T-helper 1 cell treated with Interleukin-12 subunit alpha and Interleukin-12 subunit beta and Interleukin-4 antibody, amounts not matched to agents 30 μg/mL and 1 μg/mL, for 36 hours (primary cell): ENCODE measurements around the gene SLC9C1.
"Not testable (repeated sequence)": the region's sequence is repeated elsewhere in the genome, so short reads cannot be mapped to it uniquely, and the experiment has no call there.

Experiments used
- H3K27ac Mint-ChIP-seq: one replicate; pipeline ENCODE4 v1.8.0; 2021; ENCODE audit warnings: mild to moderate bottlenecking, mixed read lengths
- H3K27me3 Mint-ChIP-seq: one replicate; pipeline ENCODE4 v1.8.0; 2021; ENCODE audit warnings: low read depth, mixed read lengths
- H3K36me3 Mint-ChIP-seq: one replicate; pipeline ENCODE4 v1.8.0; 2021; ENCODE audit warnings: low read depth, mixed read lengths
- H3K4me1 Mint-ChIP-seq: one replicate; pipeline ENCODE4 v1.8.0; 2021; ENCODE audit warnings: low read depth, mixed read lengths
- H3K4me3 Mint-ChIP-seq: one replicate; pipeline ENCODE4 v1.8.0; 2021; ENCODE audit warnings: mild to moderate bottlenecking, moderate library complexity, mixed read lengths
- H3K9me3 Mint-ChIP-seq: one replicate; pipeline ENCODE4 v1.8.0; 2021; ENCODE audit warnings: mixed read lengths

Gene SLC9C1

GRCh38 chr3:112185423-112186035 is 108.5 kb downstream of the SLC9C1 start:
- H3K36me3 Mint-ChIP-seq, H3K9me3 Mint-ChIP-seq, H3K27ac Mint-ChIP-seq, H3K4me1 Mint-ChIP-seq, H3K4me3 Mint-ChIP-seq: not testable (repeated sequence)
- H3K27me3 Mint-ChIP-seq, result peaks cover 13% of the 10 kb centered on the region

GRCh38 chr3:112175646-112176045 is 118.4 kb downstream of the SLC9C1 start:
- peaks cover 3% of the 10 kb centered on the region for H3K9me3 Mint-ChIP-seq
- no peaks in the 10 kb centered on the region for H3K27me3 Mint-ChIP-seq
- no peak overlapping the region for H3K27ac Mint-ChIP-seq
- H3K4me3 Mint-ChIP-seq, result no peak overlapping the region
- H3K4me1 Mint-ChIP-seq, result no peaks in the 10 kb centered on the region
- no peaks in the 10 kb centered on the region for H3K36me3 Mint-ChIP-seq

GRCh38 chr3:112175037-112175436 is 119.0 kb downstream of the SLC9C1 start:
- Mint-ChIP-seq H3K36me3 (no peaks in the 10 kb centered on the region), H3K9me3 (peaks cover 3% of the 10 kb centered on the region), H3K4me3 (no peak overlapping the region), H3K27ac (no peak overlapping the region), H3K27me3 (no peaks in the 10 kb centered on the region), H3K4me1 (no peaks in the 10 kb centered on the region)

GRCh38 chr3:112171144-112171543 is 122.9 kb downstream of the SLC9C1 start:
- H3K4me3 Mint-ChIP-seq, result no peak overlapping the region
- peaks cover 3% of the 10 kb centered on the region for H3K9me3 Mint-ChIP-seq
- no peaks in the 10 kb centered on the region for H3K36me3 Mint-ChIP-seq
- H3K27me3 Mint-ChIP-seq, result no peaks in the 10 kb centered on the region
- no peak overlapping the region for H3K27ac Mint-ChIP-seq
- H3K4me1 Mint-ChIP-seq, result no peaks in the 10 kb centered on the region

- peaks cover 7% of the 10 kb centered on the region for H3K9me3 Mint-ChIP-seq
- H3K27me3 Mint-ChIP-seq, result peaks cover under 1% of the 10 kb centered on the region
- H3K4me1 Mint-ChIP-seq, result no peaks in the 10 kb centered on the region
- no peak overlapping the region for H3K27ac Mint-ChIP-seq
- H3K36me3 Mint-ChIP-seq, result no peaks in the 10 kb centered on the region
- no peak overlapping the region for H3K4me3 Mint-ChIP-seq
These were observed 124.0 kb downstream of the SLC9C1 start for GRCh38 chr3:112170046-112170445.

- Mint-ChIP-seq H3K4me1 (no peaks in the 10 kb centered on the region), H3K4me3 (no peak overlapping the region), H3K9me3 (peaks cover 14% of the 10 kb centered on the region)
These were observed 126.3 kb downstream of the SLC9C1 start for GRCh38 chr3:112167758-112168157.

GRCh38 chr3:112149136-112149535 is 144.9 kb downstream of the SLC9C1 start:
- Mint-ChIP-seq H3K27ac (no peak overlapping the region), H3K4me1 (no peaks in the 10 kb centered on the region), H3K27me3 (no peaks in the 10 kb centered on the region), H3K4me3 (no peak overlapping the region), H3K9me3 (peaks cover 47% of the 10 kb centered on the region), H3K36me3 (peaks cover 16% of the 10 kb centered on the region)

More at GRCh38 chr3:112167758-112168157, 126.3 kb downstream of the SLC9C1 start:
- no peak overlapping the region for H3K27ac Mint-ChIP-seq
- peaks cover 3% of the 10 kb centered on the region for H3K27me3 Mint-ChIP-seq
- H3K36me3 Mint-ChIP-seq, result no peaks in the 10 kb centered on the region

- Mint-ChIP-seq H3K27ac (peak overlapping the region; percentile 42), H3K4me1 (peaks cover 7% of the 10 kb centered on the region), H3K36me3 (peaks cover 16% of the 10 kb centered on the region), H3K27me3 (no peaks in the 10 kb centered on the region), H3K9me3 (peaks cover 47% of the 10 kb centered on the region), H3K4me3 (peak overlapping the region; percentile 12)
These were observed 150.3 kb downstream of the SLC9C1 start for GRCh38 chr3:112143689-112144088.

- Mint-ChIP-seq H3K27ac (peak overlapping the region; percentile 42), H3K4me3 (peak overlapping the region; percentile 12), H3K36me3 (peaks cover 16% of the 10 kb centered on the region), H3K4me1 (peaks cover 7% of the 10 kb centered on the region), H3K27me3 (no peaks in the 10 kb centered on the region), H3K9me3 (peaks cover 43% of the 10 kb centered on the region)
These were observed 150.8 kb downstream of the SLC9C1 start for GRCh38 chr3:112143251-112143650.

GRCh38 chr3:112141293-112141692 is 152.7 kb downstream of the SLC9C1 start:
- peaks cover 12% of the 10 kb centered on the region for H3K36me3 Mint-ChIP-seq
- no peak overlapping the region for H3K4me3 Mint-ChIP-seq
- H3K27ac Mint-ChIP-seq, result no peak overlapping the region
- peaks cover 25% of the 10 kb centered on the region for H3K9me3 Mint-ChIP-seq
- no peaks in the 10 kb centered on the region for H3K27me3 Mint-ChIP-seq
- H3K4me1 Mint-ChIP-seq, result peaks cover 13% of the 10 kb centered on the region

GRCh38 chr3:112140584-112140983 is 153.4 kb downstream of the SLC9C1 start:
- Mint-ChIP-seq H3K4me1 (peaks cover 20% of the 10 kb centered on the region), H3K27ac (no peak overlapping the region), H3K27me3 (no peaks in the 10 kb centered on the region), H3K4me3 (no peak overlapping the region), H3K9me3 (peaks cover 18% of the 10 kb centered on the region), H3K36me3 (peaks cover 5% of the 10 kb centered on the region)

GRCh38 chr3:112138219-112138969 is 155.6 kb downstream of the SLC9C1 start:
- Mint-ChIP-seq H3K27me3 (no peaks in the 10 kb centered on the region), H3K36me3 (no peaks in the 10 kb centered on the region), H3K4me1 (peaks cover 37% of the 10 kb centered on the region), H3K27ac (no peak overlapping the region), H3K4me3 (no peak overlapping the region), H3K9me3 (peaks cover 6% of the 10 kb centered on the region)

GRCh38 chr3:112137781-112138180 is 156.2 kb downstream of the SLC9C1 start:
- Mint-ChIP-seq H3K4me3 (no peak overlapping the region), H3K4me1 (peaks cover 40% of the 10 kb centered on the region), H3K27me3 (no peaks in the 10 kb centered on the region), H3K9me3 (no peaks in the 10 kb centered on the region), H3K27ac (no peak overlapping the region), H3K36me3 (peaks cover 2% of the 10 kb centered on the region)

- H3K9me3 Mint-ChIP-seq, result no peaks in the 10 kb centered on the region
These were observed 156.9 kb downstream of the SLC9C1 start for GRCh38 chr3:112136959-112137693.

GRCh38 chr3:112136046-112136445 is 158.0 kb downstream of the SLC9C1 start:
- peaks cover 46% of the 10 kb centered on the region for H3K4me1 Mint-ChIP-seq
- H3K4me3 Mint-ChIP-seq, result no peak overlapping the region
- no peak overlapping the region for H3K27ac Mint-ChIP-seq

More at GRCh38 chr3:112136959-112137693, 156.9 kb downstream of the SLC9C1 start:
- Mint-ChIP-seq H3K27me3 (no peaks in the 10 kb centered on the region), H3K27ac (no peak overlapping the region), H3K4me3 (no peak overlapping the region), H3K36me3 (peaks cover 2% of the 10 kb centered on the region), H3K4me1 (peaks cover 45% of the 10 kb centered on the region)

More at GRCh38 chr3:112136046-112136445, 158.0 kb downstream of the SLC9C1 start:
- Mint-ChIP-seq H3K27me3 (no peaks in the 10 kb centered on the region), H3K36me3 (peaks cover 4% of the 10 kb centered on the region), H3K9me3 (no peaks in the 10 kb centered on the region)
